ENCODE results near the gene FBXO27.

Gene FBXO27

GRCh38 chr19:38985262-38985661 lies 47.1 kb downstream of the FBXO27 start:
- no peak for DNase-seq

DNA sequence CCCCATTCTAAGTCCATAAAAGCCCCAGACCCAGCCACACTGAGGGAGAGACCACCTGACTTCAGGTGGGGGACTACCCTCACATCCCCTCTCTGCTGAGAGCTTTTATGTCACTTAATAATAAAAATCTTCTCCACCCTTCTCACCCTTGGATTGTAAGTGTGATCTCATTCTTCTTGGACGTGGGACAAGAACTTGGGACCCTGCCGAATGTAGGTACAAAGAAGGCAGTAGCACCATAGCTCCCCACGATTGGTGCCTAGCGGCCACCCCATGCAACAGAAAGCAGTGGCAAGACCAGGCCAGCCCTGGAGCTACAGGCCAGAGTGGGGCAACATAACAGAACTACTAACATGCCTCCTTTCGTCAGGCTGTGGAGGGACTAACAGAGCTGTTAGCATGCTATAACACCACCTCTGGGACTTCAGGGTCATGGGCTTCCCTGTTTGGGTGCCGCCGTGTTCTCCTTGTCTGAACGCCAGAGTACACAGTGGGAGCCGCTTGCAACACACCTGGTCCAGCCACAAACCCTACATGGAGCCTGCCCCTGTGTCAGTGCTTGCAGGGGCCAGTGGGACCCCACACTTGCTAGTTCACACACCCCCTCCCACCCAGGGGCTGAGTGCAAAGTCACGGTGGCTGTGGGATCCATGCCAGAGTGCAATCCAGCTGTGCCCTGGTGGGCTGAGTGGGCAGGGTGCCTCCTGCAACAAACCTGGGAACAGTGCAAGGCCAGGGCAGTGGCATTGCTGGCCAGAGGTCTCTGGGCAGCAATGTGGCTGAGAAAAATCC lies 51.6 kb downstream of the FBXO27 start:
- DNase-seq: no peak

- DNase-seq: no peak
Observed at GRCh38 chr19:38979812-38980211, 52.5 kb downstream of the FBXO27 start.

- DNase-seq: no peak
Observed at GRCh38 chr19:38978326-38978689, 54.0 kb downstream of the FBXO27 start.

DNA sequence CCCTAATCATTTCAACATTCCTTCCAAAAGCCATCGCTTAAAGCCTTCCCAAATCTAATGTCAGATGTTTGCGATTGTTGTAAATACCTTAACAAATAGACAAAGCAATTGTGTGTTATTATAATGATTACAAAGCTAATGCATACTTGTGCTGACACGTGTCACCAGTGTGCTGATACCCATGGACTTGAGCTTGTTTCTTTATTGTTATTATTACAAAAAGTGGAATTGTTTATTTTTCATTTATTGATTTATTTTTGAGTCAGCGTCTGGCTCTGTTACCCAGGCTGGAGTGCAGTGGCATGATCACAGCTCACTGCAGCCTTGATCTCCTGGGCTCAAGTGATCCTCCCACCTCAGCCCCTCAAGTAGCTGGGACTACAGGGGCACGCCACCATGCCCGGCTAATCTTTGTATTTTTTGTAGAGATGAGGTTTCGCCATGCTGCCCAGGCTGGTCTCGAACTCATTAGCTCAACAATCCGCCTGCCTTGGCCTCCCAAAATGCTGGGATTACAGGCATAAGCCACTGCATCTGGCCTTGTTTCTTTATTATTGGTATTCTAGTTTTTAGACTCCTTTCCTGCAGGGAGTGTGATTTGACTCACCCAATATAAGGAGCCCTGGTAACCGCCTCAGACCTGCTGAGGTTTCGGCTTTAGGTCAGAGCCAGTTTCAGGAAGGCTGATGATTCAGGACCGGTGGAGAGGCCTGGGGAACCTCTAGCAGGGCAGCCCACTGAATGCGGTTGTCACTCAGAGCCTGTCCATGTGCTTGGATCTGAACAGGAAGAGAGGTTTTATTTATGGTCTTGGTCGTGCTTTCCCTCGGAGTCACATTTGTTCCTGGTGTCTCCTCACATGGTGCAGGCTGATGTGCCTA lies 54.7 kb downstream of the FBXO27 start:
- peak; percentile 33 for DNase-seq

- no peak for DNase-seq
Observed at GRCh38 chr19:38975861-38976271, 56.5 kb downstream of the FBXO27 start.

DNA sequence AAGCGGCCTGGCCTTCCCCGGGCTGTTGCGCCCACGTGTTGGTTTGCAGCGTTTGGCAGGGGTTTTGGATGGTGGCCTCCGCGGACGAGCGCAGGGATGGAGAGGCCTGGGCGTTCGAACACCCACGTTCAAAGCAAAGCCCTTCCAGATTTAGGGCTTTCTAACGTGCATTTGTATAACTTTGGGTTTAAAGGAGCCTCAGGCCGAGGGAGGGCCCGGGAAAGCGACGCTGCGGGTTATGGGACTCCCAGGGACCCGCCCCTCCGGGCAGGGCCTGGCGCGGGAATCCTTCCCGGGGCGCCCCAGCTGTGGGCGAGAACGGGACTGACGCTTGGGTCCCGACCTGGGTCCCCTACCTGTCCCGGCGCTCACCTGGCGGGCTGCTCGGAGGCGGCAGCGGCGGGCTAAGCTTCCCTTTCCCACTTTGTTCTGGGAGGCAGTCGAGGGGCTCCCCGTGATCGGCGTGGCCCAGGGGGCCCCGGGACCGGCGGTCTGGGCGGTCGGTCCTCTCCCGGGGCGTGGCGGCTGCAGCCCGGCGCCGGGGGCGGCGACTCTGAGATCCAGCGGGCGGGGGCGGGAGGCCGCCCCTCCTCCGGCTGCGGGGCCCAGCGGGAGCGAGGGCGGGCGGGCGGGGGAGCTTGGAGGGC lies 57.0 kb downstream of the FBXO27 start, which contains the start of gene FBXO17:
FBXO17 (minus strand) TSS at position 529 of the 647 bp plus-strand sequence. CDS start 25,423 bp downstream, outside the sequence.
- no peak for DNase-seq

DNA sequence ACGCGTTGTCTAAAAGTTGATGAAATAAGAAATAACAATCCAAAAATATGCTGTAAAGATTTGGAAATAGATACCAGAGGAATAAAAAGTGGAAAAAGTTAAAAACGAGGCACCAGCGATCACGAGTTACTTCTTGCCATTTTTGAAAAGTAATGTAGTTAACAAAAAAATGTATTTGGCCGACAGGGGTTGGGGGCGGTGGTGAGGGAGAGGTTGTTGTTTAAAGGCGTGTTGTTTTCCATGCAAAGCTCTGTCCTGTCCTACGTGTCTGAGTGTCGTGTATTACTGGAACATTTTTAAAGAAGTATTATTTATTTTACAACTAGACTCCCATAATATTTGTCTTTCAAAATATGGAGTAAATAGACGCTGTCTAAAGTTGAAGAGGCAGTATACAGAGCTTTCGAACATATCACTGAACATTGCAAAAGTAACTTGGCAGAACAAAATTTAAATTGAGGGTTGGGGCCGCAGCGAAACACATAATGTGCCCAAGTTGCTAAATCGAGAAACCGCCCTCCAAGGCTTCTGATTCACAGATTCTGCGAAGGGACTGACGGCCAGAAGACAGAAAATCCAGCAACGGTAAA lies 57.6 kb downstream of the FBXO27 start:
- no peak for DNase-seq

Measured in activated CD4-positive, CD25-positive, alpha-beta regulatory T cell treated with anti-CD3 and anti-CD28 coated beads, Interleukin-2, amount 50 U/mL, for 72 hours (primary cell).